SHP77 (cell line): ENCODE data around the gene SAMD10.
"Not testable (repeated sequence)": the region's sequence is repeated elsewhere in the genome, so short reads cannot be mapped to it uniquely, and the experiment has no call there.

Experiments
- DNase-seq, 2 experiments: peaks; one replicate each; lab custom pipeline; 2025; lab: John Stamatoyannopoulos, UW

Gene SAMD10

GRCh38 chr20:63941282-63942081, 38.0 kb downstream of the SAMD10 start:
- no peak for DNase-seq

DNA sequence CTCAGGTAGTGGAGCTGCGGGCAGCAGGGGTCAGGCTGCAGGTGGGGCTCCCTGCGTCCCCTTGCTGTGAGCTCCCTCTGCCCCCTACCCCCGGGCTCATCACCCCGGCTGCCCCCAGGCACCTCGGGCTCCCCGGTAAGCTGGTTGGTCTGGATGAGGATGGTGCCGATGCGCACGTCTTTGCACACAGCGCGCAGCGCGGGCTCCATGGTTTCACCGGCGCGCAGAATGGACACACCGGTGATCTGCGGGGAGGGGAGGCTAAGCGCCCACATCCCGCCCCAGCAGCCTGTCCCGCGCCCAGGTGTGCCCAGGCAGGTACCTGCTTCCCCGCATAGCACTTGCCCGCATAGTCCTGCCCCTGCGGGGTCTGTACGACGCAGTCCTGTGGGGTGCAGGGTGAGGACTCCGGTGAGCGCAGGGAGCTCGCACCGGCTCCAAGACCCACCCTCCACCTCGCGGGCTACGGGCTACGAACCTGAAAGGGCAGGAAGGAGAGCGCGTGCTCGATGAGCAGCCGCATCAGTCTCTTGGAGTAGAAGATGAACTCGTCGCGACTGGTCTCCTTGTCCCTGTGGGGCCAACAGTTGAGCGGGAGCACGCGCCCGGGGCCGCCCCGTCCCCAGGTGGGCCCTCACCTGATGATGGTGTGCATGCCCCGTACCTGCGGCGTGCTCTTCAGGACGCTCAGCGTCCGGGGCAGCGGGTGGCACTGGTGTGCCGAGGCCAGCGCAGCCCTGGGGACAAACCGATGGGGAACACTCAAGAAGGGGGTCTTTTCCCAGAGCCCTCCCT, 38.8 kb downstream of the SAMD10 start:
- no peak for DNase-seq

GRCh38 chr20:63940071-63940471, 39.4 kb downstream of the SAMD10 start:
- DNase-seq = no peak

- DNase-seq = no peak
These were observed 40.1 kb downstream of the SAMD10 start for GRCh38 chr20:63939061-63939935.

DNA sequence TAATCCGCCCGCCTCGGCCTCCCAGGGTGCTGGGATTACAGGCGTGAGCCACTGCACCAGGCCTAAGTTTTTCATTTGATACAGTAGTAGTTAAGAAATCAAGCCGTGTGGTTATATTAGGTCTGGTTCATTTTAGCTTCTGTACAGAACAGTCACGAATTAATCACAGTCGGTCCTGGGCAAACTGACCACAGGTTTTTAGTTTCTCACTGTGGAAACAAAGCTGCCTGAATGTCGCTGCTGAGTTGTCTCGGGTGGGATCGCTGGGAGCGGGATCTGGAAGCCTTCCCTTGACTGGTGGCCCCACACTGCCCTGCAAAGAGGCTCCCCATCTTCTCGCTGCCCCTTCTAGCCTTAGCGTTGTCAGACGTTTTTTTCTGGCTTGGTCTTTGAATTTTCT, 41.8 kb downstream of the SAMD10 start:
- no peak for DNase-seq

DNA sequence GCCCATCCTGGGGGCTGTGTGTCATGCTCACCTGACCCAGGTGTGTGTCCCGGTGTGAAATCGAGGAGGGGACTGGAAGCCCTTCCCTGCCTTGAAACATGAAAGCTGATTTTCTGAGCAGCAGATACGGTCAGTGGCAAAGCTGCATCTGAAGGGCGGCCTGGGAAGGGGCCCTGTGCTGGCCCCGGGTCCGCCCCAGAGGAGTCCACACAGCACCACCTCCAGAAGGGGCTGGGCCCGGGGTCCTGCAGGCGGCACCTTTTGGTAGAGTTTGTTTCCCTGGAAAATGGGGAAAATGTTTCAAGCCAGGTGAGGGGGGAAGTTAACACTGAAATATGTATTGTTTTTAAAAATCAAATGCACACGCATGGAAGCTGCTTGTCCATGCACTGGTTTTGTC, 44.0 kb downstream of the SAMD10 start:
- DNase-seq = no peak

- no peak for DNase-seq
These were observed 45.0 kb downstream of the SAMD10 start for GRCh38 chr20:63934271-63935068.

GRCh38 chr20:63933646-63934045, 45.8 kb downstream of the SAMD10 start:
- DNase-seq = no peak

DNA sequence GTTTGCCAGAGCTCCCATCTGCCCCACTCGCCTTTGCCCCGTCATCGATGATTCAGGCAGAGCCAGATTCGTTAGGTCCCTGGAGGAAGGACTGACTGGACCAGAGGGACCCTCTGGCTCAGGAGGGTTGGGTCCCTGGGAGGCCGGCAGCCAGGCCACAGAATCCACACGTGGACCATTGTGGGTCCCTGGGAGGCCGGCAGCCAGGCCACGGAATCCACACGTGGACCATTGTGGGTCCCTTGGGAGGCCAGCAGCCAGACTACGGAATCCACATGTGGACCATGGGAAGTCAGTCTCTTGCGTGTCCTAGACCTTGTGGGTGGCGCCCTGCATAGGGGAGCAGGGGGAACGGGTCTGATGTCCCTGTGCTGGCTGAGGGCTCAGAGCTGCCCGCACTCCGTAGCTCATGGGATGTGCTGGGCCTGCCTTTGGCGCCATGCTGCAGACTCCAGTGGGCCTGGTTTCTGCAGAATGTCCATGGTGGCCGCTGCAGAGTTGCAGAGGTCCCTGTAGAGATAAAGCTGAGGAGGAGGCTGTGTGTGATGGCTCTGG, 46.8 kb downstream of the SAMD10 start:
- DNase-seq = no peak

GRCh38 chr20:63931735-63932134, 47.7 kb downstream of the SAMD10 start:
- no peak for DNase-seq

GRCh38 chr20:63930971-63931553, 48.4 kb downstream of the SAMD10 start:
- DNase-seq = no peak

DNA sequence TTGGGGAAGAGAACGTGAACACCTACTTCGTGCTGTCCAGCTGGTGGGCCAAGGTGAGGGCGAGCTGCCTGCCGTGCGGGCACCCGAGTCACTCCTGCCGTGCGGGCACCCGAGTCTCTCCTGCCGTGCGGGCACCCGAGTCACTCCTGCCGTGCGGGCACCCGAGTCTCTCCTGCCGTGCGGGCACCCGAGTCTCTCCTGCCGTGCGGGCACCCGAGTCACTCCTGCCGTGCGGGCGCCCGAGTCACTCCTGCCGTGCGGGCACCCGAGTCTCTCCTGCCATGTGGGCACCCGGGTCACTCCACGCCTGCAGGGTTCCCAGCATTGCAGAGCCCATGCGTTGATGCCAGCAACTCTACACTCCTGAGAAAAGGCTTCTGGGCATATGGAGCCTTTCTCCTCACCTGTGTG, 50.0 kb downstream of the SAMD10 start:
- not testable (repeated sequence) for DNase-seq

DNA sequence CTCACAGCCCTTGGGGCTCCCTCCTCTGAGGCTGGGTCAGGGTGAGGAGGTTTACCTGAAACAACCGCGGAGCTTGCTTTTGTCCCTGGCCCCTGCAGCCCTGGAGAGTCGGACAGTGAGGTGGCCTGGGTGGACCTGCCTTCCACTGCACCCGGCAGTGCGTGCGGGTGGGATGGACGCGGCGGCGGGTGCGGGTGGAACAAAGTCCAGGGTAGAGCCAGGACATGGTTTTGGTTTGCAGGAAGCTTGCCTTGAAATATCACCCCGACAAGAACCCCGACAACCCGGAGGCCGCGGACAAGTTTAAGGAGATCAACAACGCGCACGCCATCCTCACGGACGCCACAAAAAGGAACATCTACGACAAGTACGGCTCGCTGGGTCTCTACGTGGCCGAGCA, 50.4 kb downstream of the SAMD10 start:
- DNase-seq = no peak

- DNase-seq = no peak
These were observed 53.1 kb downstream of the SAMD10 start for GRCh38 chr20:63926298-63926697.

GRCh38 chr20:63924241-63924640, 55.2 kb downstream of the SAMD10 start:
- no peak for DNase-seq
